NCI-H510A treated with DMSO at 0.1 percent for 48 hours (cell line): ENCODE results near the gene RNF19B.
"Not testable (repeated sequence)": the region's sequence is repeated elsewhere in the genome, so short reads cannot be mapped to it uniquely, and the experiment has no call there.

Experiments
- DNase-seq: peaks from one replicate; lab custom pipeline; 2025; lab: John Stamatoyannopoulos, UW

The RNF19B gene

GRCh38 chr1:32964461-32965250 lies at the start of gene RNF19B:
Gene RNF19B (minus strand): TSS chr1:32964809. CDS start chr1:32964685, 124 bp downstream.
- DNase-seq: peak; percentile 99

- DNase-seq: no peak
Measured at GRCh38 chr1:33013791-33014190, 49.2 kb upstream of the RNF19B start.

GRCh38 chr1:33012165-33012564 lies 47.6 kb upstream of the RNF19B start:
- DNase-seq: no peak

- DNase-seq: no peak
Measured at GRCh38 chr1:33010932-33011731, 46.5 kb upstream of the RNF19B start.

GRCh38 chr1:33009561-33009960 lies 45.0 kb upstream of the RNF19B start:
- no peak for DNase-seq

- peak; percentile 88 for DNase-seq
Measured at GRCh38 chr1:33008051-33008914, 43.7 kb upstream of the RNF19B start.

- peak; percentile 51 for DNase-seq
Measured at GRCh38 chr1:33007190-33008050, 42.8 kb upstream of the RNF19B start.

- DNase-seq: no peak
Measured at GRCh38 chr1:33005838-33006421, 41.3 kb upstream of the RNF19B start.

- DNase-seq: no peak
Measured at GRCh38 chr1:33005117-33005837, 40.7 kb upstream of the RNF19B start.

- DNase-seq: no peak
Measured at GRCh38 chr1:33004613-33005012, 40.0 kb upstream of the RNF19B start.

- no peak for DNase-seq
Measured at GRCh38 chr1:33003657-33004056, 39.0 kb upstream of the RNF19B start.

- DNase-seq: no peak
Measured at GRCh38 chr1:33002006-33002405, 37.4 kb upstream of the RNF19B start.

- DNase-seq: no peak
Measured at GRCh38 chr1:33001282-33001681, 36.7 kb upstream of the RNF19B start.

- no peak for DNase-seq
Measured at GRCh38 chr1:33000427-33001026, 35.9 kb upstream of the RNF19B start.

- no peak for DNase-seq
Measured at GRCh38 chr1:32998997-32999396, 34.4 kb upstream of the RNF19B start.

GRCh38 chr1:32998064-32998463 lies 33.5 kb upstream of the RNF19B start:
- DNase-seq: no peak

- DNase-seq: no peak
Measured at GRCh38 chr1:32997381-32997891, 32.8 kb upstream of the RNF19B start.

- DNase-seq: not testable (repeated sequence)
Measured at GRCh38 chr1:32993324-32993636, 28.7 kb upstream of the RNF19B start.

GRCh38 chr1:32992489-32993323 lies 28.1 kb upstream of the RNF19B start:
- DNase-seq: no peak
